ENCODE results near the gene DUSP3.

Gene DUSP3

DNA sequence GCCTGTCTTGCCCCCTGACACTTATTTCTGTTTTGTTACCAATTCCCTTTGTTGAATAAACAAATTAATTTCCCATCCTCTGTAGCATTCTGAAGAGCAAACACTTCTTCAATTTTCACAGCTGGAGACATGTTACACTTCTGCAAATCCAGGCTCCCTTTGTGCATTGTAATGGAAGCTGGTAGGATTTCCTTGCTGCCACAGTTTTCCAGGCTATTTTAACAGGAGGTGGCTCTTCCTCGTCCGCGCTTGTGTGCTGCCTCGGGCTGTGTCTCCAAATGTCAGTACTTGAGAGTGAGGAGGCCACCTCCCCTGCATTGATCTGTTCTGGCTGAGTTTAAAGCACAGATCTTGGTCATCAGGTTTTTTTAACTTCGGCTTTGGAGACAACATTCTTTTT lies 60.2 kb downstream of the DUSP3 start:
- H3K4me2 ChIP-seq, result peak overlapping the region in 3 of 11 experiments; percentile 86 to 94 (median 93); a peak in 5 of 22 replicates
- no peaks in the 10 kb centered on the region for H3K9me3 ChIP-seq (replicated peaks in 1 of 11)
- no peak for TF ChIP-seq Cebpa-rat (IDR thresholded peaks at IDR 0.05)
- no peak overlapping the region for H3K9ac ChIP-seq
- H4K20me1 ChIP-seq, result peaks cover 0 to 12% (median 0%) of the 10 kb centered on the region in 11 experiments; a peak in 1 of 22 replicates
- no peaks in the 10 kb centered on the region for H3K36me3 ChIP-seq
- no peak overlapping the region for H3K27ac ChIP-seq
- peaks cover 22 to 58% (median 40%) of the 10 kb centered on the region in 10 experiments for H3K4me1 ChIP-seq
- no peak overlapping the region for H3K4me3 ChIP-seq
- peaks cover 14 to 39% (median 24%) of the 10 kb centered on the region in 11 experiments for H3K27me3 ChIP-seq

DNA sequence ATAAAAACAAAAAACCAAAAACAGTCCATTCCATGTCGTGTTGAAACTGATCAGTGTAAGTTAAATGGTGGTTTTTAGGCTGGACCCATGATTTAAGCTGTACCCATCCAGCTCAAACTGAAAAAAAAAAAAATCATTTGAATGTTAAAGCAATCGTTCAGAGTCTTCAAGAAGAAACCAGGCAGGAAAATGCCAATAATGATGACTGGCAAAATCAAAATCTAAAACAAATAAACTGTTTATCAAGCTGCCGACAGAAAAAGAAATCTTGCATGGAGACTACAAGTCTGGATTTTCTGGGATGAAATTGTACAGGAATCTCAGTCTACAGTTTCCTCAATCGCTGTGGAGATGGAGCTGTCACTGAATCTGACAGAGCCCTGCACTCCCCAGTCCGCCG lies 60.9 kb downstream of the DUSP3 start:
- Histone ChIP-seq H3K4me3 (no peak overlapping the region), H3K36me3 (no peaks in the 10 kb centered on the region), H3K4me2 (peak overlapping the region in 3 of 11 experiments; percentile 86 to 94 (median 93); a peak in 5 of 22 replicates), H3K9me3 (replicated peaks in 1 of 11) (no peaks in the 10 kb centered on the region), H4K20me1 (peaks cover 0 to 12% (median 0%) of the 10 kb centered on the region in 11 experiments; a peak in 1 of 22 replicates), H3K27me3 (peaks cover 21 to 46% (median 30%) of the 10 kb centered on the region in 11 experiments), H3K9ac (no peak overlapping the region), H3K27ac (no peak overlapping the region), H3K4me1 (peaks cover 28 to 64% (median 45%) of the 10 kb centered on the region in 10 experiments)
- TF ChIP-seq Cebpa-rat (IDR thresholded peaks at IDR 0.05), result no peak

Data from BLaER1 treated with 17β-estradiol and CSF1 and Interleukin-3, amounts not matched to agents 10 nM and 100 nM (cell line).